AG04450 (cell line): ENCODE measurements around the gene BICD2. TPM values are rescaled to one million over a fixed set of nuclear protein-coding genes. Genes with fewer than 3 reads are reported as not detected.

ENCODE experiments used
- CTCF ChIA-PET: fragments of 300-600, 350-600 bp; formaldehyde crosslinking; extraction: SDS; loops from one replicate; lab custom pipeline; 2022; ENCODE audit warnings: antibody characterized with exemption, inconsistent platforms; lab: Charles Lee
- POLR2A ChIA-PET: fragments of 350-600 bp; formaldehyde crosslinking; extraction: SDS; loops from one replicate; lab custom pipeline; 2021; ENCODE audit warnings: antibody characterized with exemption, inconsistent platforms; lab: Yijun Ruan, JAX
- DNase-seq: peaks from one replicate; pipeline ENCODE4 v3.0.0-alpha.2; 2011; ENCODE audit warnings: low read depth, low spot score
- H3K27ac ChIP-seq: one replicate; pipeline ENCODE4 v1.5.1; 2012; ENCODE audit warnings: low read depth, low read length, control low read depth
- H3K27me3 ChIP-seq: one replicate; pipeline ENCODE4 v1.6.0; 2012; ENCODE audit warnings: low read length; ENCODE audit not compliant: control insufficient read depth, insufficient read depth
- H3K4me3 ChIP-seq: 2 replicates; pipeline ENCODE4 v1.5.1; 2011; ENCODE audit warnings: mild to moderate bottlenecking, low read depth, low read length, control low read depth
- H3K9me3 ChIP-seq: 2 replicates; pipeline ENCODE4 v1.5.1; 2012; ENCODE audit warnings: low read length; ENCODE audit not compliant: control insufficient read depth, insufficient read depth
- CTCF ChIP-seq: IDR thresholded peaks from 2 replicates; pipeline ENCODE4 v1.5.1; 2011; ENCODE audit warnings: low read depth, low read length, control low read depth, inconsistent platforms
- polyA plus RNA-seq: library from polyadenylated mRNA; depleted of rRNA; stranded (reverse); fragments of >200 nt; gene quantifications from 2 replicates; pipeline ENCODE4 v1.2.3, GENCODE V29; 2011

Gene BICD2
- polyA plus RNA-seq, 1 experiment, result 11.2 TPM

GRCh38 chr9:92709954-92710353 is 54.7 kb downstream of the BICD2 start:
- ChIA-PET CTCF (no interaction called here), POLR2A (no interaction called here)
- H3K27ac ChIP-seq, result no peak overlapping the region
- no peaks in the 10 kb centered on the region for H3K27me3 ChIP-seq
- H3K4me3 ChIP-seq, result no peak overlapping the region
- no peak for DNase-seq
- TF ChIP-seq CTCF, result no peak
- no peaks in the 10 kb centered on the region for H3K9me3 ChIP-seq

GRCh38 chr9:92709240-92709639 is 55.4 kb downstream of the BICD2 start:
- CTCF ChIA-PET, result no interaction called here
- POLR2A ChIA-PET, result no interaction called here
- H3K4me3 ChIP-seq, result no peak overlapping the region
- no peak overlapping the region for H3K27ac ChIP-seq
- no peaks in the 10 kb centered on the region for H3K9me3 ChIP-seq
- DNase-seq, result no peak
- TF ChIP-seq CTCF, result no peak
- no peaks in the 10 kb centered on the region for H3K27me3 ChIP-seq

- ChIA-PET POLR2A (no interaction called here), CTCF (interaction anchor here (1.0 to 1.4 kb wide), 2 partner anchors 8 to 10 kb away, joined by 4 to 5 read pairs; no protein-coding TSS in a partner anchor)
- H3K4me3 ChIP-seq, result no peak overlapping the region
- H3K27ac ChIP-seq, result no peak overlapping the region
- no peaks in the 10 kb centered on the region for H3K27me3 ChIP-seq
- no peak for DNase-seq
- H3K9me3 ChIP-seq, result no peaks in the 10 kb centered on the region
- TF ChIP-seq CTCF, result no peak
Observed at GRCh38 chr9:92707530-92707929, 57.1 kb downstream of the BICD2 start.

- H3K27ac ChIP-seq, result no peak overlapping the region
- POLR2A ChIA-PET, result no interaction called here
- H3K4me3 ChIP-seq, result no peak overlapping the region
- no peak for DNase-seq
- peak; percentile 24; the same call in 1 of the 2 replicates for TF ChIP-seq CTCF
- CTCF ChIA-PET, result interaction anchor here (1.4 kb wide), 1 partner anchor 9 kb away, joined by 4 read pairs; no protein-coding TSS in a partner anchor
- no peaks in the 10 kb centered on the region for H3K27me3 ChIP-seq
- no peaks in the 10 kb centered on the region for H3K9me3 ChIP-seq
Observed at GRCh38 chr9:92706218-92706940, 58.3 kb downstream of the BICD2 start.

GRCh38 chr9:92704528-92704927 is 60.1 kb downstream of the BICD2 start:
- Histone ChIP-seq H3K27ac (no peak overlapping the region), H3K4me3 (no peak overlapping the region), H3K9me3 (no peaks in the 10 kb centered on the region), H3K27me3 (no peaks in the 10 kb centered on the region)
- POLR2A ChIA-PET, result no interaction called here
- no peak for DNase-seq
- no peak for TF ChIP-seq CTCF
- CTCF ChIA-PET, result no interaction called here
